ENCODE results near the gene PEF1.

- TF ChIP-seq CTCF (IDR thresholded peaks at IDR 0.05) = no peak
- TF ChIP-seq POLR2A (IDR thresholded peaks at IDR 0.05) = no peak
These were observed 21.3 kb downstream of the PEF1 start for GRCh38 chr1:31623365-31623764.
